Measurements from ENCODE around the gene CYTIP.

Gene CYTIP

GRCh38 chr2:157442636-157443035 is 1.3 kb downstream of the CYTIP start:
- DNase-seq = no peak
- no peaks in the 10 kb centered on the region for H3K9me3 ChIP-seq (ENCODE audit: severe bottlenecking)
- no peak overlapping the region for H3K4me3 ChIP-seq (ENCODE audit: low read depth, low read length)
- TF ChIP-seq CTCF (IDR thresholded peaks at IDR 0.05; ENCODE audit: low read depth, low read length) = no peak
- H3K27me3 ChIP-seq (ENCODE audit: insufficient read depth, low read depth, severe bottlenecking) = no peaks in the 10 kb centered on the region
- H3K36me3 ChIP-seq = no peaks in the 10 kb centered on the region
- H3K27ac ChIP-seq = no peak overlapping the region

GRCh38 chr2:157442191-157442590 is 1.7 kb downstream of the CYTIP start:
- Histone ChIP-seq H3K27me3 (ENCODE audit: insufficient read depth, low read depth, severe bottlenecking) (no peaks in the 10 kb centered on the region), H3K9me3 (ENCODE audit: severe bottlenecking) (no peaks in the 10 kb centered on the region), H3K4me3 (ENCODE audit: low read depth, low read length) (no peak overlapping the region), H3K27ac (no peak overlapping the region), H3K36me3 (no peaks in the 10 kb centered on the region)
- DNase-seq = no peak
- no peak for TF ChIP-seq CTCF (IDR thresholded peaks at IDR 0.05; ENCODE audit: low read depth, low read length)

- Histone ChIP-seq H3K9me3 (ENCODE audit: severe bottlenecking) (no peaks in the 10 kb centered on the region), H3K27ac (no peak overlapping the region), H3K4me3 (ENCODE audit: low read depth, low read length) (no peak overlapping the region), H3K36me3 (no peaks in the 10 kb centered on the region), H3K27me3 (ENCODE audit: insufficient read depth, low read depth, severe bottlenecking) (no peaks in the 10 kb centered on the region)
- TF ChIP-seq CTCF (IDR thresholded peaks at IDR 0.05; ENCODE audit: low read depth, low read length) = no peak
- no peak for DNase-seq
Observed at GRCh38 chr2:157441072-157441454, 2.8 kb downstream of the CYTIP start.

GRCh38 chr2:157440404-157441071 is 3.4 kb downstream of the CYTIP start:
- no peaks in the 10 kb centered on the region for H3K27me3 ChIP-seq (ENCODE audit: insufficient read depth, low read depth, severe bottlenecking)
- H3K4me3 ChIP-seq (ENCODE audit: low read depth, low read length) = no peak overlapping the region
- no peaks in the 10 kb centered on the region for H3K9me3 ChIP-seq (ENCODE audit: severe bottlenecking)
- no peak for TF ChIP-seq CTCF (IDR thresholded peaks at IDR 0.05; ENCODE audit: low read depth, low read length)
- H3K27ac ChIP-seq = no peak overlapping the region
- H3K36me3 ChIP-seq = no peaks in the 10 kb centered on the region
- no peak for DNase-seq

- H3K27me3 ChIP-seq (ENCODE audit: insufficient read depth, low read depth, severe bottlenecking) = no peaks in the 10 kb centered on the region
- no peaks in the 10 kb centered on the region for H3K36me3 ChIP-seq
- TF ChIP-seq CTCF (IDR thresholded peaks at IDR 0.05; ENCODE audit: low read depth, low read length) = no peak
- H3K27ac ChIP-seq = no peak overlapping the region
- H3K4me3 ChIP-seq (ENCODE audit: low read depth, low read length) = no peak overlapping the region
- DNase-seq = no peak
- H3K9me3 ChIP-seq (ENCODE audit: severe bottlenecking) = no peaks in the 10 kb centered on the region
Observed at GRCh38 chr2:157439824-157440186, 4.1 kb downstream of the CYTIP start.

Data from WERI-Rb-1 (cell line).